Progenitor cell of endocrine pancreas (in vitro differentiated cells): ENCODE measurements around the gene PRRC2B. TPM values are rescaled to one million over a fixed set of nuclear protein-coding genes. Genes with fewer than 3 reads are reported as not detected.
"Not testable (repeated sequence)": the region's sequence is repeated elsewhere in the genome, so short reads cannot be mapped to it uniquely, and the experiment has no call there.

Experiments
- DNase-seq: peaks from one replicate; pipeline ENCODE4 v3.0.0; 2021; ENCODE audit warnings: low spot score; ENCODE audit not compliant: unreplicated experiment
- H3K27ac Mint-ChIP-seq: 2 replicates; pipeline ENCODE4 v1.8.0; 2021; ENCODE audit warnings: mild to moderate bottlenecking, moderate library complexity, mixed read lengths
- H3K27me3 Mint-ChIP-seq: 2 replicates; pipeline ENCODE4 v1.8.0; 2021; ENCODE audit warnings: mixed read lengths
- H3K36me3 Mint-ChIP-seq: 2 replicates; pipeline ENCODE4 v1.8.0; 2022; ENCODE audit warnings: mixed read lengths; ENCODE audit not compliant: insufficient read depth
- H3K4me1 Mint-ChIP-seq: 2 replicates; pipeline ENCODE4 v1.8.0; 2021; ENCODE audit warnings: low read depth, mixed read lengths
- H3K4me3 Mint-ChIP-seq: 2 replicates; pipeline ENCODE4 v1.8.0; 2021; ENCODE audit warnings: low read depth, mild to moderate bottlenecking, moderate library complexity, mixed read lengths
- H3K9me3 Mint-ChIP-seq: 2 replicates; pipeline ENCODE4 v1.8.0; 2021; ENCODE audit warnings: low read depth, mixed read lengths
- total RNA-seq: library from RNA; stranded (reverse); gene quantifications from 2 replicates; pipeline ENCODE4 v1.2.1, GENCODE V29; 2021
- TF ChIP-seq, protein P1 (sequence below): fragments of 200-600 bp; sonication (generic); IDR thresholded peaks from one replicate; pipeline ENCODE4 v1.5.0; 2021; ENCODE audit warnings: antibody characterized with exemption, mild to moderate bottlenecking; ENCODE audit not compliant: unreplicated experiment

The PRRC2B gene
- total RNA-seq, 1 donor from 2014 or later, result 460 TPM

- H3K27me3 Mint-ChIP-seq, result no peaks in the 10 kb centered on the region
- TF ChIP-seq, protein P1, sequence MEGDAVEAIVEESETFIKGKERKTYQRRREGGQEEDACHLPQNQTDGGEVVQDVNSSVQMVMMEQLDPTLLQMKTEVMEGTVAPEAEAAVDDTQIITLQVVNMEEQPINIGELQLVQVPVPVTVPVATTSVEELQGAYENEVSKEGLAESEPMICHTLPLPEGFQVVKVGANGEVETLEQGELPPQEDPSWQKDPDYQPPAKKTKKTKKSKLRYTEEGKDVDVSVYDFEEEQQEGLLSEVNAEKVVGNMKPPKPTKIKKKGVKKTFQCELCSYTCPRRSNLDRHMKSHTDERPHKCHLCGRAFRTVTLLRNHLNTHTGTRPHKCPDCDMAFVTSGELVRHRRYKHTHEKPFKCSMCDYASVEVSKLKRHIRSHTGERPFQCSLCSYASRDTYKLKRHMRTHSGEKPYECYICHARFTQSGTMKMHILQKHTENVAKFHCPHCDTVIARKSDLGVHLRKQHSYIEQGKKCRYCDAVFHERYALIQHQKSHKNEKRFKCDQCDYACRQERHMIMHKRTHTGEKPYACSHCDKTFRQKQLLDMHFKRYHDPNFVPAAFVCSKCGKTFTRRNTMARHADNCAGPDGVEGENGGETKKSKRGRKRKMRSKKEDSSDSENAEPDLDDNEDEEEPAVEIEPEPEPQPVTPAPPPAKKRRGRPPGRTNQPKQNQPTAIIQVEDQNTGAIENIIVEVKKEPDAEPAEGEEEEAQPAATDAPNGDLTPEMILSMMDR, result no peak
- H3K4me3 Mint-ChIP-seq, result no peak overlapping the region
- DNase-seq, result no peak
- no peak overlapping the region for H3K27ac Mint-ChIP-seq
- peaks cover 47% of the 10 kb centered on the region for H3K36me3 Mint-ChIP-seq
- H3K9me3 Mint-ChIP-seq, result no peaks in the 10 kb centered on the region
- H3K4me1 Mint-ChIP-seq, result peaks cover 4% of the 10 kb centered on the region
Measured at GRCh38 chr9:131468031-131468430, 74.1 kb downstream of the PRRC2B start.

- no peak overlapping the region for H3K4me3 Mint-ChIP-seq
Measured at GRCh38 chr9:131469356-131469755, 75.5 kb downstream of the PRRC2B start.

GRCh38 chr9:131469951-131470350 lies 76.1 kb downstream of the PRRC2B start:
- Mint-ChIP-seq H3K27ac (peak overlapping the region; percentile 84), H3K4me3 (no peak overlapping the region), H3K4me1 (peaks cover 11% of the 10 kb centered on the region), H3K36me3 (peaks cover 50% of the 10 kb centered on the region), H3K9me3 (no peaks in the 10 kb centered on the region), H3K27me3 (no peaks in the 10 kb centered on the region)
- TF ChIP-seq, protein P1, result no peak
- no peak for DNase-seq

More at GRCh38 chr9:131469356-131469755, 75.5 kb downstream of the PRRC2B start:
- H3K27me3 Mint-ChIP-seq, result no peaks in the 10 kb centered on the region
- peaks cover 11% of the 10 kb centered on the region for H3K4me1 Mint-ChIP-seq
- H3K9me3 Mint-ChIP-seq, result no peaks in the 10 kb centered on the region
- H3K36me3 Mint-ChIP-seq, result peaks cover 47% of the 10 kb centered on the region
- H3K27ac Mint-ChIP-seq, result peak overlapping the region; percentile 84
- TF ChIP-seq, protein P1, result no peak
- DNase-seq, result no peak

- Mint-ChIP-seq H3K36me3 (peaks cover 48% of the 10 kb centered on the region), H3K27ac (no peak overlapping the region), H3K4me1 (peaks cover 11% of the 10 kb centered on the region), H3K9me3 (no peaks in the 10 kb centered on the region), H3K4me3 (no peak overlapping the region), H3K27me3 (no peaks in the 10 kb centered on the region)
- DNase-seq, result no peak
- TF ChIP-seq, protein P1, result no peak
Measured at GRCh38 chr9:131470581-131470991, 76.7 kb downstream of the PRRC2B start.

DNA sequence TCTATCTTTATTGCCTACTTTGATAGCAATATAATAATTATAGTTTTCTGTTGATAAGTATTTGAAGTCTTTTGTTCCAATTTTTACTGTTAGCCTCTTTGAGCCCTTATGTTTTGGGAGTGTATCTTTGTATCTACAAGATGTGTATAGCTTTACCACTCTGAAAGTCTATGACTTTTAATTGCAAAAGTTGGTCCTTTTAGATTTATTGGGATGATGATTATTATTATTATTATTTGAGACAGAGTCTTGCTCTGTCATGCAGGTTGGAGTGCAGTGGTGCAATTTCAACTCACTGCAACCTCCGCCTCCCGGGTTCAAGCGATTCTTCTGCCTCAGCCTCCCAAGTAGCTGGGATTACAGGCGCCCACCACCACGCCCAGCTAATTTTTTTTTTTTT lies 78.2 kb downstream of the PRRC2B start:
- H3K4me1 Mint-ChIP-seq, result peaks cover 11% of the 10 kb centered on the region
- H3K36me3 Mint-ChIP-seq, result peaks cover 45% of the 10 kb centered on the region
- not testable (repeated sequence) for H3K27ac Mint-ChIP-seq, H3K4me3 Mint-ChIP-seq, H3K27me3 Mint-ChIP-seq, DNase-seq, H3K9me3 Mint-ChIP-seq

GRCh38 chr9:131473198-131473885 lies 79.5 kb downstream of the PRRC2B start:
- DNase-seq, result no peak
- Mint-ChIP-seq H3K36me3 (peaks cover 40% of the 10 kb centered on the region), H3K27ac (peak overlapping the region; percentile 92), H3K4me3 (no peak overlapping the region), H3K4me1 (peaks cover 11% of the 10 kb centered on the region), H3K27me3 (no peaks in the 10 kb centered on the region), H3K9me3 (no peaks in the 10 kb centered on the region)
- TF ChIP-seq, protein P1, result no peak
